ENCODE measurements around the gene XXYLT1. TPM values are rescaled to one million over a fixed set of nuclear protein-coding genes. Genes with fewer than 3 reads are reported as not detected.

The XXYLT1 gene
- total RNA-seq, 1 donor from 2014 or later = 14.5 TPM

- Histone ChIP-seq H3K4me3 (no peak overlapping the region), H3K36me3 (no peaks in the 10 kb centered on the region), H3K27ac (peak overlapping the region; percentile 39), H3K27me3 (no peaks in the 10 kb centered on the region), H3K4me1 (peaks cover 5% of the 10 kb centered on the region), H3K9me3 (no peaks in the 10 kb centered on the region)
- no peak for DNase-seq (ENCODE audit: extremely low spot score in 2 of 2)
- TF ChIP-seq POLR2A (IDR thresholded peaks at IDR 0.05) (no peak), POLR2AphosphoS5 (IDR thresholded peaks at IDR 0.05; ENCODE audit: insufficient read depth in 1 of 2, low read depth in 1 of 2) (no peak)
- TF ChIP-seq, protein P1, sequence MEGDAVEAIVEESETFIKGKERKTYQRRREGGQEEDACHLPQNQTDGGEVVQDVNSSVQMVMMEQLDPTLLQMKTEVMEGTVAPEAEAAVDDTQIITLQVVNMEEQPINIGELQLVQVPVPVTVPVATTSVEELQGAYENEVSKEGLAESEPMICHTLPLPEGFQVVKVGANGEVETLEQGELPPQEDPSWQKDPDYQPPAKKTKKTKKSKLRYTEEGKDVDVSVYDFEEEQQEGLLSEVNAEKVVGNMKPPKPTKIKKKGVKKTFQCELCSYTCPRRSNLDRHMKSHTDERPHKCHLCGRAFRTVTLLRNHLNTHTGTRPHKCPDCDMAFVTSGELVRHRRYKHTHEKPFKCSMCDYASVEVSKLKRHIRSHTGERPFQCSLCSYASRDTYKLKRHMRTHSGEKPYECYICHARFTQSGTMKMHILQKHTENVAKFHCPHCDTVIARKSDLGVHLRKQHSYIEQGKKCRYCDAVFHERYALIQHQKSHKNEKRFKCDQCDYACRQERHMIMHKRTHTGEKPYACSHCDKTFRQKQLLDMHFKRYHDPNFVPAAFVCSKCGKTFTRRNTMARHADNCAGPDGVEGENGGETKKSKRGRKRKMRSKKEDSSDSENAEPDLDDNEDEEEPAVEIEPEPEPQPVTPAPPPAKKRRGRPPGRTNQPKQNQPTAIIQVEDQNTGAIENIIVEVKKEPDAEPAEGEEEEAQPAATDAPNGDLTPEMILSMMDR (IDR thresholded peaks at IDR 0.05) = no peak
- intact Hi-C loops (cut with DNase I) = loop anchor here (5.0 kb wide), 1 partner anchor 145 kb away; no protein-coding TSS in a partner anchor
These were observed 158.6 kb downstream of the XXYLT1 start for GRCh38 chr3:195112361-195112791.

DNA sequence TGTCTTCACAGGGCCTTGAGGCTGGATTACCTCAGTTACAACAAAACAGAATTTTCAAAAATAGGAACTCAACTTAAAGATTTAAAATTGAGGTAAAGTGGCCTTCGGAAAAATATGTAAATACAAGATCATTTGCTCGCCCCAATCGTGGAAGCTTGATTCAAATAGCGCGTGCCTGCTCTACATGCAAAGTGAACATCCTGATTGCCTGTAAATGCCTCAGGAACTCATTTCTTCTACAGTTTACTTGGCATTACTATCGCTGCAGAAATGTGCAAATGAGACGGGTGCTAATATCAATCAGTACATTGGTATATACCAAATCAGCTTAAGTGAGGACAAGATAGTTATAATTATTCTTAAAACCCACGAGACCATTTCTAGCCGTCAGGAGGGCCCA lies 159.2 kb downstream of the XXYLT1 start:
- Histone ChIP-seq H3K9me3 (no peaks in the 10 kb centered on the region), H3K27ac (peak overlapping the region; percentile 39), H3K36me3 (no peaks in the 10 kb centered on the region), H3K4me3 (no peak overlapping the region), H3K27me3 (no peaks in the 10 kb centered on the region), H3K4me1 (peaks cover 8% of the 10 kb centered on the region)
- TF ChIP-seq, protein P1 (IDR thresholded peaks at IDR 0.05) = no peak
- no peak for TF ChIP-seq POLR2A (IDR thresholded peaks at IDR 0.05)
- TF ChIP-seq POLR2AphosphoS5 (IDR thresholded peaks at IDR 0.05; ENCODE audit: insufficient read depth in 1 of 2, low read depth in 1 of 2) = no peak
- DNase-seq (ENCODE audit: extremely low spot score in 2 of 2) = no peak
- intact Hi-C loops (cut with DNase I) = loop anchor here (5.0 kb wide), 1 partner anchor 146 kb away; no protein-coding TSS in a partner anchor

DNA sequence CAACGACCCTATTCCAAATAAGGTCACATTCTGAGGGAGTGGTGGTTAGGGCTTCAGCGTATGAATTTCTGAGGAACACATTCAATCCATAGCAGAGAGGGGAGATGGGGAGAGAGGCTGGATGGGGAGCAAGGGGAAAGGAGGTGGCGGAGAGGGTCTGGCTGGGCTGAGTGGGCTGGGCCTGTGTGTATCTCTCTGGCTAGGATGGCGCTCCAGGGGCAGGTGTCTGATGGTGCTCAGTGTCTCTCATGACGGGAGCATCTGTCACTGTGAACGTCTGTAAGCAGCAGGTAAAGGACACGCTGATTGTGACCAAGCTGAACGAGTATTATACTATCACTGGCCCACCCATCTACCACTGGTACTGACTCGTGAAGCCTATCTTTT lies 159.6 kb downstream of the XXYLT1 start:
- Histone ChIP-seq H3K27me3 (no peaks in the 10 kb centered on the region), H3K4me1 (peaks cover 12% of the 10 kb centered on the region), H3K9me3 (no peaks in the 10 kb centered on the region), H3K27ac (peak overlapping the region; percentile 39), H3K36me3 (no peaks in the 10 kb centered on the region), H3K4me3 (no peak overlapping the region)
- DNase-seq (ENCODE audit: extremely low spot score in 2 of 2) = no peak
- intact Hi-C loops (cut with DNase I) = loop anchor here (5.0 kb wide), 1 partner anchor 146 kb away; no protein-coding TSS in a partner anchor
- TF ChIP-seq POLR2AphosphoS5 (IDR thresholded peaks at IDR 0.05; ENCODE audit: insufficient read depth in 1 of 2, low read depth in 1 of 2) = no peak
- TF ChIP-seq, protein P1 (IDR thresholded peaks at IDR 0.05) = no peak
- TF ChIP-seq POLR2A (IDR thresholded peaks at IDR 0.05) = no peak

- intact Hi-C loops (cut with DNase I) = loop anchor here (5.0 kb wide), 1 partner anchor 147 kb away; no protein-coding TSS in a partner anchor
- Histone ChIP-seq H3K36me3 (no peaks in the 10 kb centered on the region), H3K27me3 (no peaks in the 10 kb centered on the region), H3K4me1 (peaks cover 16% of the 10 kb centered on the region), H3K27ac (peak overlapping the region; percentile 39), H3K4me3 (no peak overlapping the region), H3K9me3 (no peaks in the 10 kb centered on the region)
- peak in 1 of 2 donors; percentile 36 for TF ChIP-seq POLR2AphosphoS5 (IDR thresholded peaks at IDR 0.05; ENCODE audit: insufficient read depth in 1 of 2, low read depth in 1 of 2)
- TF ChIP-seq, protein P1 (IDR thresholded peaks at IDR 0.05) = no peak
- no peak for TF ChIP-seq POLR2A (IDR thresholded peaks at IDR 0.05)
- DNase-seq (ENCODE audit: extremely low spot score in 2 of 2) = no peak
These were observed 160.2 kb downstream of the XXYLT1 start for GRCh38 chr3:195110647-195111318.

DNA sequence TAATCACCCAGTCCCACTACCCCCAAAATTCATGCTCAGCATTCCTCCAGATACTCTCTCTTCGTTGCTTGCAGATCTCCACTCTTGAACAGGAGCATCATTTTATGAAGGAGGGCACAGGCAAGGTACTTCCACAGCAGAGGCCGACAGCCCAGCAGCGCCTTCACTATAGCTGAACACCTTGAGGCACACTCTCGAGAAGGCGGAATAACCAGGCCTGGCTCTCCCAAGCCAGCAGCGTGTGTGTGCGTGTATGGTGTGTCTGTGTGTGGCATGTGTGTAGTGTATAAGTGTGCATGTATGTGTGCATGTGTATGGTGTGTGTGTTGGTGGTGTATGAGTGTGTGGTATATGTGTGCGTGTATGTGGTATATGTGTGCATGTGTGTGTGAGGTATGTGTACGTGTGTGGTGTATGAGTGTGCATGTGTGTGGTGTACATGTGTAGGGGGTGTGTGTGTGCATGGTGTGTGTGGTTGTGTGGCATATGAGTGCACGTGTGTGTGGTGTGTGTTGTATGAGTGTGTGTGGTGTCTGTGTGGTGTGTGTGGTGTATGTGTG lies 161.8 kb downstream of the XXYLT1 start:
- Histone ChIP-seq H3K27ac (no peak overlapping the region), H3K4me3 (no peak overlapping the region), H3K9me3 (no peaks in the 10 kb centered on the region), H3K27me3 (no peaks in the 10 kb centered on the region), H3K36me3 (no peaks in the 10 kb centered on the region), H3K4me1 (peaks cover 16% of the 10 kb centered on the region)
- intact Hi-C loops (cut with DNase I) = loop anchor here (5.0 kb wide), 1 partner anchor 422 kb away; the partner anchor contains the start of gene FAM43A
- no peak for DNase-seq (ENCODE audit: extremely low spot score in 2 of 2)
- no peak for TF ChIP-seq POLR2AphosphoS5 (IDR thresholded peaks at IDR 0.05; ENCODE audit: insufficient read depth in 1 of 2, low read depth in 1 of 2)
- TF ChIP-seq, protein P1 (IDR thresholded peaks at IDR 0.05) = no peak
- no peak for TF ChIP-seq POLR2A (IDR thresholded peaks at IDR 0.05)

All from vagina (tissue), 2 donors.